HCT116 (cell line): ENCODE results near the gene SMAD7. TPM values are rescaled to one million over a fixed set of nuclear protein-coding genes. Genes with fewer than 3 reads are reported as not detected.

ENCODE experiments used
- ATAC-seq: fragments of 200-7000 bp; cut with Tn5 transposase; 2 replicates; pipeline ENCODE4 v1.9.1; 2020; ENCODE audit warnings: mild to moderate bottlenecking, moderate library complexity
- BruUV-seq: library from RNA; stranded (reverse); fragments of 400-500 nt; replicated peaks from 2 replicates; lab custom pipeline; 2021; lab: Mats Ljungman, UMichigan
- CTCF ChIA-PET: fragments of 300-600 bp; sonication (Branson Sonifier 250); formaldehyde crosslinking; loops from one replicate; lab custom pipeline; 2021; ENCODE audit warnings: antibody characterized with exemption; lab: Charles Lee
- POLR2A ChIA-PET: fragments of 300-600, 350-600 bp; sonication (Branson Sonifier 250); formaldehyde crosslinking; loops from one replicate; lab custom pipeline; 2021; ENCODE audit warnings: antibody characterized with exemption; lab: Charles Lee
- RAD21 ChIA-PET, 2 experiments: fragments of 300-600 bp; sonication (Branson Sonifier 250); formaldehyde crosslinking; loops; one replicate each; lab custom pipeline; 2023; ENCODE audit warnings: low total read pairs in 2 of 2; ENCODE audit not compliant: uncharacterized antibody in 2 of 2, unreplicated experiment in 2 of 2, low non-redundant PET in 1 of 2; lab: Charles Lee
- DNase-seq: peaks from one replicate; pipeline ENCODE4 v3.0.0-alpha.2; 2010; ENCODE audit warnings: low read depth, low spot score
- H2AFZ ChIP-seq: fragments of 200-600 bp; shearing (Covaris generic), sonication (generic); 2 replicates; pipeline ENCODE4 v1.6.1; 2017; ENCODE audit warnings: low read depth, mixed run types, mixed read lengths, antibody characterized with exemption, low read length; ENCODE audit not compliant: poor library complexity, severe bottlenecking
- H3K27ac ChIP-seq: 2 replicates; pipeline ENCODE4 v1.5.1; 2012; ENCODE audit warnings: low read depth, low read length
- H3K27me3 ChIP-seq: fragments of 200-600 bp; sonication (generic); 2 replicates; pipeline ENCODE4 v1.6.1; 2016; ENCODE audit warnings: mixed run types, low read length, mixed read lengths; ENCODE audit not compliant: insufficient read depth
- H3K36me3 ChIP-seq, 2 experiments: fragments of 200-500 bp in 1 of 2; fragments of 200-600 bp in 1 of 2; sonication (Bioruptor generic) in 1 of 2; sonication (generic) in 1 of 2; 2 replicates each; pipeline versions ENCODE4 v1.5.1 to v1.6.1; 2014 to 2016; ENCODE audit warnings: low read length in 2 of 2, inconsistent platforms in 1 of 2, mixed read lengths in 1 of 2, mixed run types in 1 of 2; ENCODE audit not compliant: insufficient read depth in 2 of 2, control insufficient read depth in 1 of 2
- H3K4me1 ChIP-seq, 2 experiments: fragments of 200-600 bp in 1 of 2; sonication (generic) in 1 of 2; 2 replicates each; pipeline versions ENCODE4 v1.5.1 to v1.6.1; 2012 to 2017; ENCODE audit warnings: low read length in 2 of 2, inconsistent platforms in 1 of 2, mild to moderate bottlenecking in 1 of 2, mixed read lengths in 1 of 2, mixed run types in 1 of 2, moderate library complexity in 1 of 2; ENCODE audit not compliant: insufficient read depth in 2 of 2, control insufficient read depth in 1 of 2
- H3K4me2 ChIP-seq: fragments of 200-600 bp; sonication (generic); 2 replicates; pipeline ENCODE4 v1.6.1; 2017; ENCODE audit warnings: mixed run types, low read length, mixed read lengths
- H3K4me3 ChIP-seq, 2 experiments: fragments of 200-600 bp in 1 of 2; sonication (generic) in 1 of 2; replicated peaks in 1 of 2; 2 replicates each; pipeline ENCODE4 v1.5.1; 2011 to 2016; ENCODE audit warnings: low read length in 2 of 2, control low read depth in 1 of 2, low read depth in 1 of 2, mild to moderate bottlenecking in 1 of 2, mixed read lengths in 1 of 2, mixed run types in 1 of 2
- H3K79me2 ChIP-seq: fragments of 200-600 bp; sonication (generic); 2 replicates; pipeline ENCODE4 v1.6.1; 2017; ENCODE audit warnings: mild to moderate bottlenecking, mixed run types, low read length, moderate library complexity, mixed read lengths; ENCODE audit not compliant: insufficient read depth
- H3K9ac ChIP-seq: fragments of 200-600 bp; sonication (generic); 2 replicates; pipeline ENCODE4 v1.6.1; 2016; ENCODE audit warnings: low read length, mixed read lengths
- H3K9me2 ChIP-seq: fragments of 200-600 bp; sonication (generic), shearing (Covaris generic); 2 replicates; pipeline ENCODE4 v1.6.1; 2017; ENCODE audit warnings: mixed run types, mild to moderate bottlenecking, moderate library complexity; ENCODE audit not compliant: insufficient read depth
- H3K9me3 ChIP-seq, 2 experiments: fragments of 200-500 bp in 1 of 2; fragments of 200-600 bp in 1 of 2; sonication (Bioruptor generic) in 1 of 2; sonication (generic) in 1 of 2; 2 replicates each; pipeline ENCODE4 v1.6.1; 2014 to 2017; ENCODE audit warnings: low read length in 2 of 2, mixed read lengths in 2 of 2, inconsistent platforms in 1 of 2, low read depth in 1 of 2, mild to moderate bottlenecking in 1 of 2, mixed run types in 1 of 2, moderate library complexity in 1 of 2; ENCODE audit not compliant: control insufficient read depth in 1 of 2, insufficient read depth in 1 of 2
- H4K20me1 ChIP-seq: fragments of 200-600 bp; sonication (generic), shearing (Covaris generic); 2 replicates; pipeline ENCODE4 v1.6.1; 2017; ENCODE audit warnings: mixed run types, mild to moderate bottlenecking, moderate library complexity; ENCODE audit not compliant: insufficient read depth
- ATF3 ChIP-seq: IDR thresholded peaks from 2 replicates; pipeline ENCODE4 v1.6.1; 2012
- CBX3 ChIP-seq: IDR thresholded peaks from 2 replicates; pipeline ENCODE4 v1.6.1; 2012; ENCODE audit warnings: low read depth
- CTCF ChIP-seq, 3 experiments: fragments of 200-600 bp in 1 of 3; sonication (generic) in 1 of 3; IDR thresholded peaks in 2 of 3; conservative IDR thresholded peaks in 1 of 3; 2 replicates each; pipeline ENCODE4 v1.5.1; 2012 to 2017; ENCODE audit warnings: low read depth in 2 of 3, low read length in 2 of 3, antibody characterized with exemption in 1 of 3, borderline replicate concordance in 1 of 3, control low read depth in 1 of 3, mild to moderate bottlenecking in 1 of 3, mixed read lengths in 1 of 3, mixed run types in 1 of 3, moderate library complexity in 1 of 3; ENCODE audit not compliant: insufficient read depth in 1 of 3
- EZH2phosphoT487 ChIP-seq: fragments of 200-600 bp; IDR thresholded peaks from 2 replicates; pipeline ENCODE4 v1.6.1; 2018; ENCODE audit warnings: antibody characterized with exemption, borderline replicate concordance
- JUND ChIP-seq: IDR thresholded peaks from 2 replicates; pipeline ENCODE4 v1.6.1; 2012
- MAX ChIP-seq: IDR thresholded peaks from 2 replicates; pipeline ENCODE4 v1.6.1; 2012
- POLR2A ChIP-seq: IDR thresholded peaks from 2 replicates; pipeline ENCODE4 v1.7.0; 2011; ENCODE audit warnings: borderline replicate concordance; ENCODE audit not compliant: insufficient read depth, insufficient read length; ENCODE audit errors: extremely low read depth
- POLR2AphosphoS5 ChIP-seq: IDR thresholded peaks from 2 replicates; pipeline ENCODE4 v1.6.1; 2011; ENCODE audit warnings: mild to moderate bottlenecking, low read depth, low read length, moderate library complexity
- RAD21 ChIP-seq: IDR thresholded peaks from 2 replicates; pipeline ENCODE4 v1.6.1; 2012; ENCODE audit warnings: low read depth, mild to moderate bottlenecking
- SIN3A ChIP-seq: IDR thresholded peaks from 2 replicates; pipeline ENCODE4 v1.6.1; 2012; ENCODE audit warnings: low read depth
- SP1 ChIP-seq: IDR thresholded peaks from 2 replicates; pipeline ENCODE4 v1.6.1; 2012; ENCODE audit warnings: low read depth
- ZFX ChIP-seq: fragments of 450-650 bp; IDR thresholded peaks from 2 replicates; pipeline ENCODE4 v1.6.1; 2017
- intact Hi-C: fragments of 100-400 bp; cut with micrococcal nuclease; formaldehyde crosslinking; loops from 2 replicates; pipeline ENCODE4 v1.10.0; 2022
- total RNA-seq: library from RNA; stranded (reverse); gene quantifications from one replicate; pipeline ENCODE4 v1.2.1, GENCODE V29; 2021; ENCODE audit not compliant: unreplicated experiment

Gene SMAD7
- total RNA-seq, 1 experiment from 2014 or later: 7.2 TPM

- Histone ChIP-seq H3K4me2 (no peak overlapping the region), H4K20me1 (no peaks in the 10 kb centered on the region), H3K9ac (no peak overlapping the region), H3K27ac (no peak overlapping the region), H3K79me2 (peaks cover 7% of the 10 kb centered on the region; the same call in 1 of the 2 replicates), H3K4me1 (peaks cover 56 to 62% of the 10 kb centered on the region in 2 experiments), H3K9me3 (no peaks in the 10 kb centered on the region), H3K9me2 (no peaks in the 10 kb centered on the region), H2AFZ (no peak overlapping the region), H3K4me3 (no peak overlapping the region), H3K36me3 (no peaks in the 10 kb centered on the region), H3K27me3 (no peaks in the 10 kb centered on the region)
- no peak for ATAC-seq
- ChIA-PET POLR2A (no interaction called here), RAD21 (no interaction called here), CTCF (no interaction called here)
- no TSS peak for BruUV-seq
- DNase-seq: no peak
- TF ChIP-seq ATF3 (no peak), POLR2AphosphoS5 (no peak), CTCF (IDR thresholded peaks at IDR 0.05 in 2 of 3, conservative IDR thresholded peaks at IDR 0.05 in 1 of 3; ENCODE audit: borderline replicate concordance in 1 of 3, insufficient read depth in 1 of 3, low read depth in 2 of 3, low read length in 2 of 3) (no peak), SIN3A (no peak), SP1 (no peak), POLR2A (no peak)
- intact Hi-C loops: no loop called here
These were observed 24.3 kb downstream of the SMAD7 start for GRCh38 chr18:48926420-48926857.

GRCh38 chr18:48925491-48925780 is 25.3 kb downstream of the SMAD7 start:
- DNase-seq: no peak
- POLR2A ChIA-PET: no interaction called here
- H4K20me1 ChIP-seq: no peaks in the 10 kb centered on the region
- peaks cover 7% of the 10 kb centered on the region; the same call in 1 of the 2 replicates for H3K79me2 ChIP-seq
- CTCF ChIA-PET: no interaction called here
- TF ChIP-seq EZH2phosphoT487 (no peak), ZFX (no peak), CTCF (IDR thresholded peaks at IDR 0.05 in 2 of 3, conservative IDR thresholded peaks at IDR 0.05 in 1 of 3; ENCODE audit: borderline replicate concordance in 1 of 3, insufficient read depth in 1 of 3, low read depth in 2 of 3, low read length in 2 of 3) (no peak), RAD21 (no peak), MAX (no peak), JUND (no peak), CBX3 (no peak)
- TF ChIP-seq, all 23 proteins: peak for 0
- H3K36me3 ChIP-seq: peaks cover 0 to 2% of the 10 kb centered on the region in 2 experiments; a peak in 1 of 4 replicates
- H3K9ac ChIP-seq: no peak overlapping the region
- no peak for ATAC-seq
- no peaks in the 10 kb centered on the region for H3K9me3 ChIP-seq
- no peak overlapping the region for H3K27ac ChIP-seq
- no peak overlapping the region for H3K4me3 ChIP-seq
- H2AFZ ChIP-seq: no peak overlapping the region
- no TSS peak for BruUV-seq
- H3K9me2 ChIP-seq: no peaks in the 10 kb centered on the region
- RAD21 ChIA-PET: no interaction called here
- no peaks in the 10 kb centered on the region for H3K27me3 ChIP-seq
- H3K4me1 ChIP-seq: peaks cover 46 to 52% of the 10 kb centered on the region in 2 experiments
- intact Hi-C loops: no loop called here
- H3K4me2 ChIP-seq: no peak overlapping the region
